Measurements from ENCODE around the gene CDKAL1.
"Not testable (repeated sequence)": the region's sequence is repeated elsewhere in the genome, so short reads cannot be mapped to it uniquely, and the experiment has no call there.

Gene CDKAL1

DNA sequence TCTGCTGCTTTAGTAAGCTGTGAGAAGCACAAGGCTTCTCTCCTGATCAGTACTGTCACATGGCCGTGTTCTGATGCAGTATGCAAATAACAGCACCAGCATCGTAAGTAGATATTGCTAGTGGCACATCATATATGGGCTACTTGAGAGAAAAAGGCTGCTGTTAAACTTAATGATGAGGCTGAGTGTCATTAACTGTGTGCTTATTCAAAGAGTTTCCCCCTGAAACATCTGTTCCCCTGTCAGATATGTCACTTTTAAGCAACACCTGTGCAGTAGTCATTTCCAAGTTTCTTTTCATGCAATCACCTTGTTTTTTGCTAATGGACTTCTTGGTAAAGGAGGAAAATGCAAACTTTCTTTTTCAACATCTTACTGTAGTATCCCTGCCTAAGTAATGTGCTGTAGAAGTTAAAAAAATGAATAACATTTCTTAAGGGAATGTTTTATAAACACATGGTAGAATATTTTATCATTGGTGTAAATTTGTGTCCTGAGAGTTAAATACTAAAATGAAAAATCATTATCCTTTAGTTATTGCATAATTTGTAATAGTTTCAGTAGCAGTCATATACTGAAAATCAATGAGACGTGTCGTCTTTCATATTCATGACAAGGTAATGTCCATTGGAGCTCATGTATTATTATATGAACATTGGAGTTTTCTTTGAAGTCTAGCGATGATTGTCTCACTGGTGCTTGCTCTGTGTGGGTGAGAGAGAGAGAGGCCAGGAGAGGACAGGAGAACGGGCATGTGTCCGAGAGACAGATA, 366.3 kb downstream of the CDKAL1 start:
- no peak for DNase-seq

DNA sequence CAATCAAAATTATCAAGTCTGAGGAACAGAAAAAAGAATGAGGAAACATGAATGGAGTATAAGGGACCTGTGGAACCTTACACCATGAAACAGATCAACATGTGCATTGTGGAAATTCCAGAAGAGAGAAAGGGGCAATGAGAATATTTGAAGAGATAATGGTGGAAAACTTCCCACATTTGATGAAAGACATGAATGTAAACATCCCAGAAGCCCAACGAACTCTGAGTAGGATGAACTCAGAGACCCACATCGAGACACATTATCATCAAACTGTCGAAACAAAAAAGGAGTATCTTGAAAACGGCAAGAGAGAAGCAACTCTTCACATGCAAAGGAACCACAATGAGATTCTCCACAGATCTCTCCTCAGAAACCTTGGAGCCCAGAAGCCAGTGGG, 371.1 kb downstream of the CDKAL1 start:
- DNase-seq = no peak

GRCh38 chr6:20906945-20907344, 372.7 kb downstream of the CDKAL1 start:
- no peak for DNase-seq

GRCh38 chr6:20907486-20908071, 373.3 kb downstream of the CDKAL1 start:
- no peak for DNase-seq

DNA sequence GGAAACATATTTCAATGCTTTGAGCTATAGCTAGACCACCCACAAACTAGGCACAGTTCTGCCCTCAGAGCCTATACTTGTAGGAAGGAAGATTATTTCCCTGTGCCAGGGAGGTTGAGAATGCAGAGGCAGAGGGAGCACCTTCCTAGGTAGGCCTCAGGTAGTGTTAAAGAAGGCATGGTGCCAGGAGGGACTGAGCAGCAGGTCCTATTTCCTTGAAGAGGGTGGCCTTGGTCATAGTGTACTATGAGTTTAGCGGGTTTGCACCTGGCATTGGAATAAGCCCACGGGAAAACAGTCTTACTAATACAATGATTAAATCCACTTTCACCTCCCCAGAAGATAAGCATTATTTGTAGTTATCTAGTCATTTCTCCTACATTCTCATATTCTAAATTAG, 375.4 kb downstream of the CDKAL1 start:
- no peak for DNase-seq

DNA sequence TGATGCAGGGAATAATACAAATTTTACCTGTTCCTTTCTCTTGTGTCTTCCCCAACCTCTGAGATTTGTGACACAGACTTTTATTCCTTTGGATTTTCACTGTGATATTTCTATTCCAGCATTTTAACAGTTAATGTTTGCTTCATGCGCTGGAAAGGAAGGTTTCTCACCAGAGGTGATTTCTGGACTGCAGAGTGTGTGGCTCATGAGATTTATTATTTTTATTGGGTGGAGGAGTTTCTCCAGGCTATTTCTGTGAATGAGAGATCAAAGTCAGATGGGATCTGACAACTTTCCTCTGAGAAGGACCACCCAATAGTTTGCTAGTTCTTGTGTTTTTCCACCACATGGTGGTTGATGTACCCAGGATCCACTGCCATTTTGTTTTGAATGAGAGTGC, 377.5 kb downstream of the CDKAL1 start:
- DNase-seq = no peak

- no peak for DNase-seq
Observed at GRCh38 chr6:20915156-20915555, 380.9 kb downstream of the CDKAL1 start.

DNA sequence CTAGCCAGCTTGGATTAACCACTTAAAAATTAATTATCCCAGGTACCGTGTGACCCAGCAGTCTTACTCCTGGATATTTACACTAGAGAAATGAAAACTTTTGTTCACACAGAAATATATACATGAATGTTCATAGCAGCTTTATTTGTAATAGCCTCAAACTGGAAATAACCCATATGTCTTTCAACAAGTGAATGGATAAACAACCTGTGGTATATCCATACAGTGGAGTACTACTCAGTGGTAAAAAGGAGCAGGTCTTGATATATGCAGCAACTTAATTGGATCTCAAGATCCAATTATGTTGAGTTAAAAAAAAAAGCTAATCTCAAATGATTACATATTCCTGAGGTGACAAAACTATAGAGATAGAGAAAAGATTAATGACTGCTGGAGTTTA, 381.4 kb downstream of the CDKAL1 start:
- DNase-seq = no peak

- no peak for DNase-seq
Observed at GRCh38 chr6:20916086-20916485, 381.8 kb downstream of the CDKAL1 start.

DNA sequence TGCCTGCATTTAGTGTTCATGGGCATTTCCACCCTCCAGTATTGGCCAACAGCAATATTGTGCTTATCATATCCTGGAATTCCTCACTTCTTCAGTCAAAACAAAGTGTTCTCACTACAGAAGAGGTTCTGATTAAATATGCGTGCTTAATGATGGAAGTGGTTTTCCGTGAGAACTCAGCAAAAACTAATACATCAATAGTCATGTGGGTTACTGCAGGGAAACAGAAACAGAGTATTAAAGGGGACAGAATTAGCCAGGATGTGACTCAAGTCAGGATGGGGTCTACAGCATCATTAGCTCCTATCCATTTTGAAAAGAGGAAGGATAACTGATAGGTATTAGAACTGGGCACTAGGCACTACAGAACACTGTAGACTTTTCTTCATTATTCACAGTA, 384.6 kb downstream of the CDKAL1 start:
- DNase-seq = no peak

DNA sequence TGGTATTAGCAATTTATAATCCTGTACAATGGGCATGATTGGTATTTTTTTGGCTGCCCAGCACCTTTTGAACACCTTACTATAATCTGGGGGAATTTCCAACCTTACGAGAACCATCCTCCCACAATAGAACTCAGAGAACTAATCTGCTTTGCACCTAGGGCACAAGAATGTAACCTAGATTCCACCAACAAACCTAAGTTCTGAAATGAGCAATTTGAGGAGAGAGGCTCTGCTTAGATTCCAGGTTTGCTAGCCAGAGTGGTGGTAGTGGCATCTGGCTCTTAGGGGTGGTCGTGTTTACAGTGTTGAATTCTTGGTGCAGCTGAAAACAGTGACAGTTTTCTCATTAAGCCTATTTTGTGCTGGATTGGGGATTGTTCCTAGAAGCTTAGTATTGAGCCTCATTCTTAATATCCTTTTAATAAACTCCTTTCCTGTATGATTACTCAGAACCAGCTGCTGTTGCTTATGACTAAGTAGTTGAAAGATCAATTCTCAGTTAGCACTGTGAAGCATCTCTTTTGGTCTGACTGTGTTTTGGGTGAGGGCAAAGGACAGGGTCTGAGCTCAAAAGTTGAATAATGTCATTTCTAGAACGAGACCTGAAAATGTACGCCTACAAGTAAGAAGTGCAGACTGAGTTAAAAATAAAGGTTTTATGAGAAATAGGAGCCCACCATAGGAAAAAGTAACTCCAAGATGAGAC, 385.6 kb downstream of the CDKAL1 start:
- no peak for DNase-seq

DNA sequence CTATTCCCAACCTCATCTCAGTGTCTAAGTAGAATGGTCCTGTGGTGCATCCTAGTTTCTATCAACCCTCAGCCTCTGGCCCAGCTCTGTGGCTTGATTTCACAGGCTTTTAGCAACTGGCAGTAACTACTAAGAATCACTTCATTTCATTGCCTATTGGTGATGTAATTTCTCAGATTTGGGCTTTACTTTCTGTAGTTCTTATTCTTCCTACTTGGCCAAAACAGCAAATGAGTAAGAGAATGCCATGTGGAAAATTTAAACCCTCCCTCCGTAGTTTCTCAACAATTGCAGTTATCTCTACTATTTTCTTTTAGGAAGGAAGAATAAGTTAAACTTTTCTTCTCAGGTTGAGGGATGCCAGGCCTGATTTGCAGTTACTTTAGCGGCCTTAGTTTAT, 387.3 kb downstream of the CDKAL1 start:
- no peak for DNase-seq

DNA sequence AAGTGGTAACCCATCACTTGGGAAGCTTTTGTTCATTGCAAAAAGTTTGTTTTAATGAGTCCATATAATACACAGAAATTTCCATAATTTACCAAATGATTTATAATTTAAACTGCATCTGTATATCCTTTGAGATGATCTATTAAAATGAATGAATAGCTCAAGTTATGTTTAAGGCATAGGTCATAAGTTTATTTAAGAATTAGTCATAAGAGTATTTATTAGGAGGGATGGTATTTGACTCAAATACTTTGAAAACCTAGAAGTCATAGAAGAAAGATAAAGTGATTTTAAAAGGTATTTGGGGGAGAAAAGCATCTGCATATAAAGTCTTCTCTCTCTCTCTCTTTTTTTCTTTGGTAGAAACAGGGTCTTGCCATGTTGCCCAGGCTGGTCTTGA, 388.5 kb downstream of the CDKAL1 start:
- no peak for DNase-seq

GRCh38 chr6:20924094-20924493, 389.8 kb downstream of the CDKAL1 start:
- not testable (repeated sequence) for DNase-seq

DNA sequence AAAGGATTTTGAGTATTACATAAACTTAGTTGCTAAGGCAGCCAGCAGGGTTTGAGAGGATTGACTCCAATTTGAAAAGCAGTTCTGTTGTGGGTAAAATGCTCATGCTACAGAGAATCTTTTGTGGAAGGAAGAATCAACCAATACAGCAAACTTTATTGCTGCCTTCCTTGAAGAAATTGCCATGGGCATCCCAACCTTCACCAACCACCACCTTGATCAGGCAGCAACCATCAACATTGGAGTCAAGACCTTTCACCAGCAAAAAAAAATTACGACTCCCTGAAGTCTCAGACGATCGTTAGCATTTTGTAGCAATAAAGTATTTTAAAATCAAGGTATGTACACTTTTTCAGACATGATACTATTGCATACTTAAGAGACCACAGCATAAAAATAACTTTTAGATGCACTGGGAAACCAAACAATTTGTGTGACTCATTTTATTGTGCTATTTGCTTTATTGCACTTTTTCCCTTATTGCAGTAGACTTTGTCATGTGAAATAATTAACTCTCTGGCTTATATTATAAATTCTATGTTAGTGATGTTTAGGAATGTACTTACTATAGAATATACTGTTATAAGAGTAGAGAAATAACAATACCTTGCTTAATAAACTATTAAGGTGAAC, 390.8 kb downstream of the CDKAL1 start:
- DNase-seq = no peak

DNA sequence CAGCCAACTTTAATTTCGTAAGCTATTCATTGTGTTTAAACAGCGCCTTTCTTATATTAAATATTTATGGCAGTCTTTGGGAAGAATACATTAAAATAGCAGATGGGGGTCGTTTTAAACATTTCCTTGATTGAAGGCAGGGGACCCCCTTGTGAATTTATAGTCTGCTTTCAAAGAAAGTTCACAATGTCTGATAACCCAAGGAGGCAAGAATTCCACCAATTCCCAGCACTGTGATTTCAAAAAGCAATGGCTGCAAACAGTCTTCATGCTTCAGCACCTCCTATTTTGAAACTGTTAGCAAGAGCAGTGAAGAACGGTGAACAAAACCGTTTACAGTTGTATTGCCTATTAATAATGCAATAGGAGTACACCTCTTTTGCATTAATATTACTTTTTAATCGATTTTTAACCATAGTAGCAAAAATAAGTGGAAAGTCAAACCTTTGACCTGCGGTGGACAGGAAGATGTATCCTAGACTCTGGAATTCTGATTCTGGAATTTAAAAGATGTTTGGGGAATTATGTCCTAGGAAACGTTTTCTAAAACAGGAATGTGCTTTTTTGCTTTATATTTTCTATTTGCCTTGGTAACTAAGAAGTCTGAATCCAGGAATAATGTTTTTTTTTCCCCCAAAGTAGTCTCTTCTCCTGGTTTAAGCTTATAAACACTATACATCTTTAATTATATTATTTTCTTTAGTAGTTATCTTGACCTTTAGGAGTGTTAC, 393.0 kb downstream of the CDKAL1 start:
- DNase-seq = no peak

DNA sequence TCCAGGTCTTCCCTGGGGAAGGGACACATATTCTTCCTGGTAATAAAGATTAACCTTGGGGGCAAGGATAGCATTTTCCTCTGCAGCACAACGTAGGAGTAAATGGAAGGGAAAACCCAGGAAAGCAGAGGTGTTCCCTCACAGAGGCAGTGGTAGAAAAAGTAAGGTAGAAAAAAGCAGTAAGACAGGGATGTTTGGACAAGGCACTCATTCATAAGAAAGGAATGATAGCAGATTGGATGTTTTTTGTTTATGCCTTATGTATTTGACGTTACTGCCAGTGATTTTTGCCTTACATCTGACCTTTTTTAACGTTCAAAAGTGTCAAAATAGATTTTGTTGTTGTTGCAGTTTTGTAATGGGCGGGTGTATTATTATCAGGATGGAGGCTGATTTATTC, 395.0 kb downstream of the CDKAL1 start:
- no peak for DNase-seq

GRCh38 chr6:20931093-20931492, 396.8 kb downstream of the CDKAL1 start:
- no peak for DNase-seq

DNA sequence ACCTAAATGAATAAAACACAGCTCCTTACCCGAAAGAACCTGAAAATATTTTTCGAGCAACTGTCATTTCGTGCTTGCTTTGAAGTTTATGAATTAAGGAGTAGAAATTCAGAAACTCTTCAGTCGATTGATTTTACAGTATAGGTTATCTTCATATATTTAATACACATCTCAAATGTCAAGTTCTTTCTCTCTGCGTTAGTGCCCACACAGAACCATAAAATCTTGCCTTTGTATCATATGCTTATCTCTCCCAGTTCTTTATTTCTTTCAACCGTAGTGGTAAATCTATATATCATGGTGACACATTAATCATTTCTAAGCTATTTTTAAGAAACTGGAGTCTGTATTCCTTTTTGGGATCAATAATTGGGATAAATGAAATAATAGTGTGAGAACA, 397.5 kb downstream of the CDKAL1 start:
- no peak for DNase-seq

DNA sequence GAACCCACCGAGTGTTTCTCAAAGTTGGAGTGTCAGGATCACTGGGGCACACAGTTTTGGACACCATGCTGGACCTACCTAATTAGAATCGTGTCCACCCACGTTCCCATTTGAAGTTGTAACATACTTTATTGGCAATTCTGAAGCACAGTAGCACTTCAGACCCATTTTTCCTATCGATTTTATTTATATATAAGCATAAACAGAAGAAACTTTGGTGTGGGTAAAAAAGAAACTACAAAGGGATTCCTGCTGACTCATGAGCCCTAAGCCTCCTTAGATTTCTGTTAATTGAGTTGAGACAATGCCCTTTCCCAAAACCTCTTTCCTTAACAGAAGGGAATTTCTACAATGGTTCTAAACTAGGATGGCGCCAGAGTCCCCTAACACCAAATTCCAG, 398.0 kb downstream of the CDKAL1 start:
- no peak for DNase-seq

GRCh38 chr6:20933057-20933788, 399.0 kb downstream of the CDKAL1 start:
- no peak for DNase-seq

DNA sequence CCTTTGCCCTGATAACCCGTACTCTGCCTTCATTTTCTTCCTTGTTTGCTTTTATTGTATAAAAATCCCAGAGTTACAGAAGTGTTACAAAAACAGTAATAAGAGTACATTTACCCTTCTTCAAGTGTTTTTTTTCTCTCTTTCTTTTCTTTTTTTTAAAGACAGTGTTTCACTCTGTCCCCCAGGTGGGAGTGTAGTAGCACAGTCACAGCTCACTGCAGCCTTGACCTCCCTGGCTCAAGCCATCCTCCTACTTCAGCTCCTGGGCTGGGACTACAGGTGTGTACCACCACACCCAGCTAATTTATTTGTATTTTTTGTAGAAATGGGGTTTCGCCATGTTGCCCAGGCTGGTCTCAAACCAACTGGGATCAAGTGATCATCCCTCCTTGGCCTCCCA, 402.7 kb downstream of the CDKAL1 start:
- DNase-seq = no peak

All from activated CD4-positive, alpha-beta T cell treated with anti-CD3 and anti-CD28 coated beads, Interleukin-2, amount 50 U/mL, for 4 hours (primary cell).